Mesenchymal stem cell (in vitro differentiated cells and primary cell): ENCODE results near the gene CD34.

Source experiments
- DNase-seq: peaks from one replicate; pipeline ENCODE4 v3.0.0-alpha.2; 2013
- H2AFZ ChIP-seq: one replicate; pipeline ENCODE4 v1.6.1; 2013; ENCODE audit warnings: low read depth, mild to moderate bottlenecking, control low read depth, inconsistent platforms, low read length, moderate library complexity
- H2AK5ac ChIP-seq: 2 replicates; pipeline ENCODE4 v1.6.1; 2013; ENCODE audit warnings: low read length, moderate library complexity, mild to moderate bottlenecking, inconsistent platforms; ENCODE audit not compliant: severe bottlenecking
- H2BK120ac ChIP-seq: one replicate; pipeline ENCODE4 v1.6.1; 2013; ENCODE audit warnings: low read depth, mild to moderate bottlenecking, inconsistent platforms, low read length, moderate library complexity
- H2BK12ac ChIP-seq, 2 experiments: one replicate each; pipeline ENCODE4 v1.6.1; 2013; ENCODE audit warnings: inconsistent platforms in 2 of 2, low read length in 2 of 2, mild to moderate bottlenecking in 2 of 2, moderate library complexity in 2 of 2, control low read depth in 1 of 2
- H2BK15ac ChIP-seq: one replicate; pipeline ENCODE4 v1.6.1; 2013; ENCODE audit warnings: mild to moderate bottlenecking, low read depth, inconsistent platforms; ENCODE audit not compliant: poor library complexity, severe bottlenecking
- H2BK5ac ChIP-seq: 2 replicates; pipeline ENCODE4 v1.6.1; 2013; ENCODE audit warnings: low read depth, mild to moderate bottlenecking, low read length, control low read depth, inconsistent platforms; ENCODE audit not compliant: poor library complexity, severe bottlenecking
- H3K14ac ChIP-seq, 2 experiments: one replicate each; pipeline ENCODE4 v1.6.1; 2013; ENCODE audit warnings: inconsistent platforms in 2 of 2, low read length in 2 of 2, control low read depth in 1 of 2, mild to moderate bottlenecking in 1 of 2, moderate library complexity in 1 of 2
- H3K18ac ChIP-seq, 2 experiments: one replicate each; pipeline ENCODE4 v1.6.1; 2013; ENCODE audit warnings: inconsistent platforms in 2 of 2, low read length in 2 of 2, control low read depth in 1 of 2, low read depth in 1 of 2, mild to moderate bottlenecking in 1 of 2
- H3K23ac ChIP-seq, 2 experiments: one replicate each; pipeline ENCODE4 v1.6.1; 2013; ENCODE audit warnings: inconsistent platforms in 2 of 2, low read length in 2 of 2, mild to moderate bottlenecking in 2 of 2, moderate library complexity in 2 of 2, control low read depth in 1 of 2
- H3K27ac ChIP-seq: 2 replicates; pipeline ENCODE4 v1.5.1; 2013; ENCODE audit warnings: mild to moderate bottlenecking, moderate library complexity, low read length, control low read depth, inconsistent platforms; ENCODE audit not compliant: poor library complexity, severe bottlenecking
- H3K27me3 ChIP-seq, 2 experiments: 2 replicates each; pipeline versions ENCODE4 v1.6.1 to v1.7.0; 2013; ENCODE audit warnings: low read length in 2 of 2, mild to moderate bottlenecking in 2 of 2, moderate library complexity in 2 of 2, control low read depth in 1 of 2, inconsistent platforms in 1 of 2; ENCODE audit not compliant: control insufficient read depth in 1 of 2, insufficient read depth in 1 of 2
- H3K36me3 ChIP-seq, 2 experiments: 2 replicates each; pipeline versions ENCODE4 v1.6.1 to v1.7.0; 2013; ENCODE audit warnings: low read length in 2 of 2, control low read depth in 1 of 2, inconsistent platforms in 1 of 2, low read depth in 1 of 2, mild to moderate bottlenecking in 1 of 2; ENCODE audit not compliant: insufficient read depth in 2 of 2, control insufficient read depth in 1 of 2
- H3K4ac ChIP-seq, 2 experiments: one replicate each; pipeline ENCODE4 v1.6.1; 2013; ENCODE audit warnings: inconsistent platforms in 2 of 2, low read length in 2 of 2, mild to moderate bottlenecking in 2 of 2, moderate library complexity in 2 of 2, control low read depth in 1 of 2, low read depth in 1 of 2
- H3K4me1 ChIP-seq: 2 replicates; pipeline ENCODE4 v1.6.1; 2013; ENCODE audit warnings: low read depth, low read length, control low read depth; ENCODE audit not compliant: control insufficient read depth, insufficient read depth
- H3K4me2 ChIP-seq: 2 replicates; pipeline ENCODE4 v1.6.1; 2013; ENCODE audit warnings: low read length, mild to moderate bottlenecking, inconsistent platforms; ENCODE audit not compliant: poor library complexity, severe bottlenecking
- H3K4me3 ChIP-seq, 2 experiments: 2 replicates each; pipeline versions ENCODE4 v1.5.1 to v1.7.0; 2013; ENCODE audit warnings: low read length in 2 of 2, mild to moderate bottlenecking in 2 of 2, control low read depth in 1 of 2, low read depth in 1 of 2; ENCODE audit not compliant: insufficient read depth in 1 of 2
- H3K79me1 ChIP-seq: replicated peaks from 2 replicates; pipeline ENCODE4 v1.6.1; 2013; ENCODE audit warnings: mild to moderate bottlenecking, control low read depth, low read length, inconsistent platforms; ENCODE audit not compliant: poor library complexity, severe bottlenecking
- H3K9ac ChIP-seq: 2 replicates; pipeline ENCODE4 v1.7.0; 2013; ENCODE audit warnings: mild to moderate bottlenecking, low read length, moderate library complexity
- H3K9me3 ChIP-seq: 2 replicates; pipeline ENCODE4 v1.7.0; 2013; ENCODE audit warnings: mild to moderate bottlenecking, low read length; ENCODE audit not compliant: control insufficient read depth
- H4K8ac ChIP-seq: one replicate; pipeline ENCODE4 v1.6.1; 2013; ENCODE audit warnings: inconsistent platforms, mild to moderate bottlenecking, low read length, moderate library complexity
- H4K91ac ChIP-seq: one replicate; pipeline ENCODE4 v1.6.1; 2013; ENCODE audit warnings: mild to moderate bottlenecking, low read length, inconsistent platforms
- WGBS: methylation state at CpG from one replicate; pipeline ENCODE4 v1.1.7; 2013; ENCODE audit warnings: mixed read lengths; 5-methylcytosine and 5-hydroxymethylcytosine counted together

The CD34 gene

DNA sequence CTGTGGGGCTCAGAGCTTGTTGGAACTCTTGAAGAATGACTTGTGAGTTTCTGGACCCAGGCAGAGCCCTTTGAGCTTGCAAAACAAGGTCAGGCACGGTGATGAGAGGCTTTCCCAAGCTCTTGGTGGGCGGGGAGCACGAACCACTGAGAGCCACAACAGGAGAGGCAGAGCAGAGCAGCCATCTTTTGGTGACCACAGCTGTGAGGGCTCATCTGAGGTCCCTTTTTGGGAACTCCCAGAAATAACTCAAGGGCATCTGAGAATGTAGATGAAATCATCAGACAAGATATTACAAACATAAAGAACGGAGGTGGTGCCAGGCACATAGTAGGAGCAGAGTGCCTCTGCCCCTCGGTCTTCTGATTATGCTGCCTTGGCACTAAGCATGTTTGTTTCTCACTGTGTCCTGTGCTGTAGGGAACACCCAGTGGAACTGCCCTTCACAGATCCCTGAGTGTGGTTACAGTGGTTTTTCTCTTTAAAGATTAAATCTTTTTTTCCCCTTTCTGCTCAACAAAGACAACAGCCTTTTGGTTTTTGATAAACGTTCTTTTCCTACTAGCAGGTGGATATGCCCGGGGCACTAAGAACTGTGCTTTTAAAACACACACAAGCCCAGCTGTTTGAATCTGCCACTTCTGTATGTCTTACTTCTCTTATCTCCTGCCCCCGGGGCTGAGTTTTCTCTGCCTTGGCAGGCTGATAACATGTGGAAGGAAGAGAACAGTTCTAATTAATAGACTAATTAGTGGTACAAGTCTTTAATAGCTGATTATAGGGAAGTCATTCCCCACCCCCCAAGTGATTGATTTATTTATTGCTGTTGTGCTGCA, 37.7 kb downstream of the CD34 start:
- Histone ChIP-seq H2BK12ac (no peak overlapping the region), H2BK15ac (no peak overlapping the region), H2AK5ac (no peak overlapping the region), H4K8ac (no peak overlapping the region), H3K9ac (no peak overlapping the region), H3K4me3 (no peak overlapping the region), H3K27ac (no peak overlapping the region), H2AFZ (no peak overlapping the region), H3K23ac (no peak overlapping the region), H3K9me3 (no peaks in the 10 kb centered on the region), H3K36me3 (no peaks in the 10 kb centered on the region), H2BK120ac (no peak overlapping the region), H3K4me1 (peaks cover 7% of the 10 kb centered on the region), H3K27me3 (peaks cover 0 to 5% of the 10 kb centered on the region in 2 experiments), H3K14ac (no peak overlapping the region), H3K79me1 (no peaks in the 10 kb centered on the region), H4K91ac (no peak overlapping the region), H3K18ac (no peak overlapping the region), H3K4me2 (no peak overlapping the region), H2BK5ac (no peak overlapping the region), H3K4ac (no peak overlapping the region)
- WGBS: 83% methylated on average over 7 of the region's 8 CpGs
- no peak for DNase-seq

DNA sequence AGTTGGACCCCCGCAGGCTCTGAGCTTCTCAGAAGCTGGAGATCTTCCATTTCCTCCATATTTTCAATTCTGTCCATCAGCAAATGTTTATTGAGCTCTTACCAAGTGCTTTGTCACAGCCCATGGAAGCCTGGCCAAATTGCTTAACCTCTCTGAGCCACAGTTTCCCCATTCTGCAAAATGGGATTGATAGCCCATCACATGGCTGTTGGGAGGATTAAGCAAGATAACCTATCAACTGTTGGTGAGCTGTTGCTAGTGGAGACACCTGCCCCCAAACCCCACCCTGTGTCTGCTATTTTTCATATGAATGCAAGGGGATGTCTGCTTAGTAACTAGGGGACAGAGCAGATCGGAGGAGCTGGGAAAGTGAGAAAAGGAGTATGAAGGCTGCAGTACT, 38.3 kb downstream of the CD34 start:
- H2BK120ac ChIP-seq: no peak overlapping the region
- H3K27me3 ChIP-seq: peaks cover 0 to 5% of the 10 kb centered on the region in 2 experiments
- no peak overlapping the region for H2BK15ac ChIP-seq
- H3K9me3 ChIP-seq: no peaks in the 10 kb centered on the region
- no peak overlapping the region for H3K23ac ChIP-seq
- no peak for DNase-seq
- H3K14ac ChIP-seq: no peak overlapping the region
- H4K91ac ChIP-seq: no peak overlapping the region
- no peak overlapping the region for H3K4me3 ChIP-seq
- peaks cover 0 to 1% of the 10 kb centered on the region in 2 experiments for H3K36me3 ChIP-seq
- H2AFZ ChIP-seq: no peak overlapping the region
- no peak overlapping the region for H2BK5ac ChIP-seq
- peaks cover 4% of the 10 kb centered on the region for H3K79me1 ChIP-seq
- H3K27ac ChIP-seq: no peak overlapping the region
- no peak overlapping the region for H3K9ac ChIP-seq
- H2AK5ac ChIP-seq: no peak overlapping the region
- H3K4me1 ChIP-seq: peaks cover 12% of the 10 kb centered on the region
- no peak overlapping the region for H3K4ac ChIP-seq
- WGBS: 92% methylated on average over 2 of the region's 2 CpGs
- no peak overlapping the region for H3K4me2 ChIP-seq
- no peak overlapping the region for H4K8ac ChIP-seq
- H2BK12ac ChIP-seq: no peak overlapping the region
- H3K18ac ChIP-seq: no peak overlapping the region

DNA sequence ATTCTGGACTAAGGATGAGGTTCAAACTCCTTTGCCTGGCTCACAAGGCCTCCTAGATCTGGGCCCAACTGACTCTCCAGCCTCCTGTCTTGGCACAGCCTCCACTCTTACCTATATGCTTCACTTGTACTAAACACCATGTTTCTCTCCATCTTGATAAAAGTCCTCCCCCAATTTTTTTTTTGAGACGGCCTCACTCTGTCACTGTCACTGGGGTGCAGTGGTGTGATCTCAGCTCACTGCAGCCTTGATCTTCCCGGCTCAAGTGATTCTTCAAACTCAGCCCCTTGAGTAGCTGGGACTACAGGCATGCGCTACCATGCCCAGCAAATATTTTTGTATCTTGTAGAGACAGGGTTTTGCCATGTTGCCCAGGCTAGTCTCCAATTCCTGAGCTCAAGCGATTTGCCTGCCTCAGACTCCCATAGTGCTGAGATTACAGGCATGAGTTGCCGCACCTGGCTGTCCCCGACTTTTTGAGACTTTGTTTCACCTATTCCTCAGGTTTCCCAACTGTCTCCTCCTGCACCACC, 39.7 kb downstream of the CD34 start:
- Histone ChIP-seq H3K9ac (no peak overlapping the region), H3K4me3 (no peak overlapping the region), H2AK5ac (no peak overlapping the region), H3K36me3 (peaks cover 0 to 7% of the 10 kb centered on the region in 2 experiments), H3K18ac (no peak overlapping the region), H3K23ac (no peak overlapping the region), H3K4me2 (no peak overlapping the region), H2AFZ (no peak overlapping the region), H2BK120ac (no peak overlapping the region), H3K14ac (no peak overlapping the region), H4K91ac (no peak overlapping the region), H3K79me1 (peaks cover 6% of the 10 kb centered on the region), H2BK12ac (no peak overlapping the region), H2BK5ac (no peak overlapping the region), H3K9me3 (no peaks in the 10 kb centered on the region), H3K27ac (no peak overlapping the region), H3K4ac (no peak overlapping the region), H3K4me1 (peaks cover 16% of the 10 kb centered on the region), H3K27me3 (peaks cover 0 to 5% of the 10 kb centered on the region in 2 experiments), H2BK15ac (no peak overlapping the region), H4K8ac (no peak overlapping the region)
- DNase-seq: no peak
- 89% methylated on average over 4 of the region's 6 CpGs for WGBS

DNA sequence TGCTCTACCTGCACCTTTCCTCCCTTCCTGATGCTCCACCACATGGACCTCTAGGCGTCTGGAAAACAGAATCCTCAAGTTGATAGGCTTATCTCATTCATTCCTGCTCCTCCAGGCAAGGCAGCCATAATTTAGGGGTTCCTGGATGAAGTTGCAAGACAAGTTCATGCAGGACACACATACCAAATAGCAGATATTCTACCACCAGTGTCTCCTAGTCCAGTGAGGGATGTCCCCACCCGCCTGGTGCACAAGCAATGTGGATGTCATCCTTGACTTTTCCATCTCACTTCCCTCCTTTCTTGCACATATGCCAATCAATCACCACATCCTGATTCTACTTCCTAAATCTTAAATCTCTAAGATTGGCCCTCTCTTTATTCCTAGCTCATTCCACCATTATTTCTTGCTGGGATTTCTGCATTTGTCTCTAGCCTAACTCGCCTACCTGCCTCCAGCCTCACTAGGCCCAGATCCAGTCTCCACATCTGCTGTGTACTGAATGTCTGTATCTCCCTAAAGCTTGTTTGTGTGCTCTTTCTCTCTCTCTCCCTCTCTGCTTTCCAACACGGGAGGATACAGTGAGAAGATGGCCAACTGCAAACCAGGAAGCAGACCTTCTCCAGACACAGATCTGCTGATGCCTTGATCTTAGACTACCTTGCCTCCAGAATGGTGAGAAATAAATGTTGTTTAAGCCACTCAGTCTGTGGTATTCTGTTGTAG, 40.5 kb downstream of the CD34 start:
- no peak overlapping the region for H3K4me2 ChIP-seq
- no peak overlapping the region for H3K9ac ChIP-seq
- peaks cover 6% of the 10 kb centered on the region for H3K79me1 ChIP-seq
- DNase-seq: no peak
- H3K27me3 ChIP-seq: peaks cover 0 to 5% of the 10 kb centered on the region in 2 experiments
- no peak overlapping the region for H3K4me3 ChIP-seq
- WGBS: 95% methylated on average over 4 of the region's 4 CpGs
- no peaks in the 10 kb centered on the region for H3K9me3 ChIP-seq
- H2BK12ac ChIP-seq: no peak overlapping the region
- H4K91ac ChIP-seq: no peak overlapping the region
- H2AFZ ChIP-seq: no peak overlapping the region
- no peak overlapping the region for H3K23ac ChIP-seq
- H2BK15ac ChIP-seq: no peak overlapping the region
- H3K36me3 ChIP-seq: peaks cover 0 to 7% of the 10 kb centered on the region in 2 experiments
- no peak overlapping the region for H2AK5ac ChIP-seq
- no peak overlapping the region for H3K14ac ChIP-seq
- H2BK120ac ChIP-seq: no peak overlapping the region
- H4K8ac ChIP-seq: no peak overlapping the region
- H3K18ac ChIP-seq: no peak overlapping the region
- H3K4me1 ChIP-seq: peaks cover 15% of the 10 kb centered on the region
- H3K4ac ChIP-seq: no peak overlapping the region
- H2BK5ac ChIP-seq: no peak overlapping the region
- no peak overlapping the region for H3K27ac ChIP-seq
